Breast epithelium (tissue), 3 donors: ENCODE results near the gene ZAR1L.
"Not testable (repeated sequence)": the region's sequence is repeated elsewhere in the genome, so short reads cannot be mapped to it uniquely, and the experiment has no call there.

Experiments
- POLR2A ChIP-seq: fragments of 450-650 bp; IDR thresholded peaks from one replicate; pipeline ENCODE4 v1.6.1; 2016; ENCODE audit warnings: antibody characterized with exemption, mild to moderate bottlenecking, moderate library complexity
- POLR2AphosphoS5 ChIP-seq, 3 donors: sonication (generic); formaldehyde crosslinking; IDR thresholded peaks; one replicate each; pipeline ENCODE4 v1.6.1; 2017; ENCODE audit warnings: antibody characterized with exemption in 3 of 3
- TF ChIP-seq, protein P1 (sequence below), 3 donors: fragments of 450-650 bp; IDR thresholded peaks; one replicate each; pipeline ENCODE4 v1.5.1; 2016 to 2017; ENCODE audit warnings: antibody characterized with exemption in 3 of 3, mild to moderate bottlenecking in 3 of 3, moderate library complexity in 3 of 3

DNA sequence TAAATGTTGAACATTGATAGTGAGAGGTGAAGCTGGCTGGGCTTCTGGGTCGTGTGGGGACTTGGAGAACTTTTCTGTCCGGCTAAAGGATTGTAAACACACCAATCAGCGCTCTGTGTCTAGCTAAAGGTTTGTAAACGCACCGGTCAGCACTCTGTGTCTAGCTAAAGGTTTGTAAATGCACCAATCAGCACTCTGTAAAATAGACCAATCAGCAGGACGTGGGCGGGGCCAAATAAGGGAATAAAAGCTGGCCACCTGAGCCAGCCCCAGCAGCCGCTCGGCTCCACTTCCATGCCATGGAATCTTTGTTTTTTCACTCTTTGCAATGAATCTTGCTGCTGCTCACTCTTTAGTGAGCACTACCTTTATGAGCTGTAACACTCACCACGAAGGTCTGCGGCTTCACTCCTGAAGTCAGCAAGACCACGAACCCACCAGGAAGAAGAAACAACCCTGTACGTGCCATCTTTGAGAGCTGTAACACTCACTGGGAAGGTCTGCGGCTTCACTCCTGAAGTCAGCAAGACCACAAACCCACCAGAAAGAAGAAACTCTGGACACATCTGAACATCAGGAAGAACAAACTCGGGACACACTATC lies 35.8 kb upstream of the ZAR1L start:
- TF ChIP-seq, protein P1, sequence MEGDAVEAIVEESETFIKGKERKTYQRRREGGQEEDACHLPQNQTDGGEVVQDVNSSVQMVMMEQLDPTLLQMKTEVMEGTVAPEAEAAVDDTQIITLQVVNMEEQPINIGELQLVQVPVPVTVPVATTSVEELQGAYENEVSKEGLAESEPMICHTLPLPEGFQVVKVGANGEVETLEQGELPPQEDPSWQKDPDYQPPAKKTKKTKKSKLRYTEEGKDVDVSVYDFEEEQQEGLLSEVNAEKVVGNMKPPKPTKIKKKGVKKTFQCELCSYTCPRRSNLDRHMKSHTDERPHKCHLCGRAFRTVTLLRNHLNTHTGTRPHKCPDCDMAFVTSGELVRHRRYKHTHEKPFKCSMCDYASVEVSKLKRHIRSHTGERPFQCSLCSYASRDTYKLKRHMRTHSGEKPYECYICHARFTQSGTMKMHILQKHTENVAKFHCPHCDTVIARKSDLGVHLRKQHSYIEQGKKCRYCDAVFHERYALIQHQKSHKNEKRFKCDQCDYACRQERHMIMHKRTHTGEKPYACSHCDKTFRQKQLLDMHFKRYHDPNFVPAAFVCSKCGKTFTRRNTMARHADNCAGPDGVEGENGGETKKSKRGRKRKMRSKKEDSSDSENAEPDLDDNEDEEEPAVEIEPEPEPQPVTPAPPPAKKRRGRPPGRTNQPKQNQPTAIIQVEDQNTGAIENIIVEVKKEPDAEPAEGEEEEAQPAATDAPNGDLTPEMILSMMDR (IDR thresholded peaks at IDR 0.05): not testable (repeated sequence)
- TF ChIP-seq POLR2AphosphoS5 (IDR thresholded peaks at IDR 0.05); POLR2A: not testable (repeated sequence)
